ENCODE data around the gene IL18RAP.

Gene IL18RAP

GRCh38 chr2:102489646-102490045, 66.7 kb downstream of the IL18RAP start:
- in situ Hi-C loops (cut with HindIII; ENCODE audit: low sequenced_read_pairs): no loop called here

- in situ Hi-C loops (cut with HindIII; ENCODE audit: low sequenced_read_pairs): no loop called here
Observed at GRCh38 chr2:102492006-102492405, 69.0 kb downstream of the IL18RAP start.

DNA sequence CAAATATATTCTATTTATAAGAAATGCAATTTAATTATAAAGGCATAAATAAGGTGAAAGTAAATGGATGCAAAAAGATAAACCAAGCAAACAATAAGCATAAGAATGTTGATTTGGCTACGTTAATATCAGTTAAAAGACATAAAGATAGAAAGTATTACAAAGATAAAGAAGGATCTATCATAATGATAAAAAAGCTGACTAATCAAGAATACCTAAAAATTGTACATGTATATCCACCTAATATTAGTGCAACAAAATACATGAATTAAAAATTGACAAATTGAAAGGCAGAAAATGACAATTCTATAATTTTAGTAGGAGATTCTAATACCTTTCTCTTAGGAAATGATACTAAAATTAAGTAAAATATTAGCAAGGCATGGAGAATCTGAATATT, 71.6 kb downstream of the IL18RAP start:
- in situ Hi-C loops (cut with HindIII; ENCODE audit: low sequenced_read_pairs): no loop called here

GRCh38 chr2:102498414-102498813, 75.5 kb downstream of the IL18RAP start:
- in situ Hi-C loops (cut with HindIII; ENCODE audit: low sequenced_read_pairs): no loop called here

- in situ Hi-C loops (cut with HindIII; ENCODE audit: low sequenced_read_pairs): no loop called here
Observed at GRCh38 chr2:102499558-102499957, 76.6 kb downstream of the IL18RAP start.

All from DLD1 (cell line).